22Rv1 (cell line): Measurements from ENCODE around the gene TRPC4AP.

Source experiments
- ZFX ChIP-seq: fragments of 450-650 bp; IDR thresholded peaks from 2 replicates; pipeline ENCODE4 v1.6.1; 2017; ENCODE audit warnings: antibody characterized with exemption, borderline replicate concordance
- TF ChIP-seq, protein P1 (sequence below): fragments of 450-650 bp; IDR thresholded peaks from 2 replicates; pipeline ENCODE4 v1.5.1; 2017; ENCODE audit warnings: mild to moderate bottlenecking

DNA sequence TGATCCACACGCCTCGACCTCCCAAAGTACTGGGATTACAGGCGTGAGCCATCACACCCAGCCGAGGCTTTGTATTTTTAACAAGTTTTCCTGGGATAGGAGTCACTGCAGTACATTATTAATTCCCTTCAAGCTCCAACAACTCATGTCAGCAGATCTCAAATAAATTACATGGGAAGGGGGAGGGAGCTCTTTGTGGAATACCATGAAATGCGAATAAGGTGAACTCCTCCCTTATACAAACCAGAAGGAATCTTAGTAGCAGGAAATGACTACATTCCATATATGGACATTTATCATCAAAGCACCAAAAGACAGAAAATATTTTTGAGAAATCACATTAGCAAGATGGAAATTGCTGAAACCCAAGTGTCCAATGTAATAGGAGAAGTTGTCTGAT lies 139.9 kb downstream of the TRPC4AP start:
- TF ChIP-seq, protein P1, sequence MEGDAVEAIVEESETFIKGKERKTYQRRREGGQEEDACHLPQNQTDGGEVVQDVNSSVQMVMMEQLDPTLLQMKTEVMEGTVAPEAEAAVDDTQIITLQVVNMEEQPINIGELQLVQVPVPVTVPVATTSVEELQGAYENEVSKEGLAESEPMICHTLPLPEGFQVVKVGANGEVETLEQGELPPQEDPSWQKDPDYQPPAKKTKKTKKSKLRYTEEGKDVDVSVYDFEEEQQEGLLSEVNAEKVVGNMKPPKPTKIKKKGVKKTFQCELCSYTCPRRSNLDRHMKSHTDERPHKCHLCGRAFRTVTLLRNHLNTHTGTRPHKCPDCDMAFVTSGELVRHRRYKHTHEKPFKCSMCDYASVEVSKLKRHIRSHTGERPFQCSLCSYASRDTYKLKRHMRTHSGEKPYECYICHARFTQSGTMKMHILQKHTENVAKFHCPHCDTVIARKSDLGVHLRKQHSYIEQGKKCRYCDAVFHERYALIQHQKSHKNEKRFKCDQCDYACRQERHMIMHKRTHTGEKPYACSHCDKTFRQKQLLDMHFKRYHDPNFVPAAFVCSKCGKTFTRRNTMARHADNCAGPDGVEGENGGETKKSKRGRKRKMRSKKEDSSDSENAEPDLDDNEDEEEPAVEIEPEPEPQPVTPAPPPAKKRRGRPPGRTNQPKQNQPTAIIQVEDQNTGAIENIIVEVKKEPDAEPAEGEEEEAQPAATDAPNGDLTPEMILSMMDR: no peak
- no peak for TF ChIP-seq ZFX
